ENCODE results near the gene CDH1.
A peak's percentile ranks its signal among the peaks of the same experiment; 100 is the strongest.
"Not testable (repeated sequence)": the region's sequence is repeated elsewhere in the genome, so short reads cannot be mapped to it uniquely, and the experiment has no call there.

The CDH1 gene

GRCh38 chr16:68764862-68765261, 27.8 kb downstream of the CDH1 start:
- DNase-seq, result no peak

- no peak for DNase-seq
These were observed 30.5 kb downstream of the CDH1 start for GRCh38 chr16:68767581-68767980.

GRCh38 chr16:68768175-68768574, 31.1 kb downstream of the CDH1 start:
- no peak for DNase-seq

GRCh38 chr16:68768771-68769170, 31.7 kb downstream of the CDH1 start:
- DNase-seq, result no peak

GRCh38 chr16:68770671-68771070, 33.6 kb downstream of the CDH1 start:
- DNase-seq, result no peak

GRCh38 chr16:68772030-68772681, 35.1 kb downstream of the CDH1 start:
- DNase-seq, result no peak

- DNase-seq, result no peak
These were observed 35.8 kb downstream of the CDH1 start for GRCh38 chr16:68772871-68773270.

GRCh38 chr16:68774982-68775634, 38.0 kb downstream of the CDH1 start:
- DNase-seq, result no peak

- DNase-seq, result no peak
These were observed 39.9 kb downstream of the CDH1 start for GRCh38 chr16:68776821-68777485.

DNA sequence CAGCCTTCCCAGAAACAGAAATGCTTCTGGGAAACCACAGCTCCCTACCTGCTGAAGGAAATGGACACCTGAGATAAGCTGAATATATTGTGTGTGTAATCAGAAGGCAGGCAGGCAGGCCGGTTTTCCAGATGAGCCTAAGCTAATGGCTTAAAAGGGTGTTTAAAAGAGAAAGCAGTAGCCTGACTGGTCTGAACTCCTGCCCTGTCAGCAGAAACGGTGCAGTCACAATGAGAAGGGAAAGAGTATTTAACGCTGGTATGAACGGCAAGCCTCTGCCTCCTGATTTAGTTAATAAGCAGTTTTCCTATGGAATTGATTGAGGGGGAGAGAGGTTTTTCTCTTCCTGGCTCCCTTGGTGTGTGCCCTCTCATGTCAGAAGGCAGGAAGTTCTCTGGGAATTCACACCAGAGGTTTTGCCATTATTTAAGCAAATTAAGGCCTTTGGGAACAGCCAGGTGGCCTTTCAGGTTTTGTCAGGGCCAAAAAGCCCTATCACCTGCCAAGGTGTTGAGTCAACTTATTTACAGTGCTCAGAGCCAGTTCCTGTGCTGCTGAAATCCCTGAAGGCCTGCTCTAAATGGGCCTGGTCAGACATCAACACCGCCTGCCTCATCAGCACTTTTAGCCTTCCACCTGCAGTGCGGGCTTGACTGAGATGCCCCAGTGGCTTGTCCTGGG, 41.6 kb downstream of the CDH1 start:
- peak; percentile 45 for DNase-seq

DNA sequence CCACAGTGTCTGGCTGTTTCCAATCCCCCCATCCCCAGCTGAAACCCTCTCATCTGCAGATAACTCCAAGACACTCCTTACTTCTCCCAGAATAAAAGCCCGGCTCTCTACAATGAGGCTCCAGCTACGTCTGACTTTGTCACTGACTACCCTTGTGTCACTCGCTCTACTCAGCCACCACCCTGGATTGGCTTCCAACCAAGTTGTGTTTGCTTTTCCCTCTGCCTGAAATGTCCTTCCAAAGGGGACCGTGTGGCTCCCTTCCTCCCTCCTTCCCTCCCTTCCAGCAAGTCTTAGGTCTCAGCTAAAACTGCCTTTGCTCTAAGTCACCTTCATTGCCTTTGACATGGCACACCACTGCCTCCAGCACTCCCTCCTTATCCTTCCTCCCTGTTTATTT, 42.8 kb downstream of the CDH1 start:
- no peak for DNase-seq

DNA sequence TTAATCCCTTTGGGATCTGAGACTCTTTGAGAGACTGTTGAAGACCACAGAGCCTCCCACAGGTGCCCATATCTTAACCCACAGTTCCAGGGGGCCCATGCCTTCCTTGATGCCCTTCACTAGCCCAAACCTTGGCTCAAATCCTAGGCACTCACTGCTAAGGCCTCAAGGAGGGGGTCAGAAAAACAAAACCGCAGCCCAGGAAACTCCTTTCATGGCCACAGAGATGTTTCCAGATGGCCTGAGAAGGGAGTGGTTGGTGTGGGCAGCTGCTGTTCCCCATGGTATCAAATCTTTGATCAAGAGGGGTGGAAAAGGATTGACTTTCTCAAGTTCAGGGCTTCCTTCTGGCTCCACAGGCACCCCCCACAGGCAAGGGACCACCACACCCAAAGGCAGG, 44.7 kb downstream of the CDH1 start:
- DNase-seq, result no peak

DNA sequence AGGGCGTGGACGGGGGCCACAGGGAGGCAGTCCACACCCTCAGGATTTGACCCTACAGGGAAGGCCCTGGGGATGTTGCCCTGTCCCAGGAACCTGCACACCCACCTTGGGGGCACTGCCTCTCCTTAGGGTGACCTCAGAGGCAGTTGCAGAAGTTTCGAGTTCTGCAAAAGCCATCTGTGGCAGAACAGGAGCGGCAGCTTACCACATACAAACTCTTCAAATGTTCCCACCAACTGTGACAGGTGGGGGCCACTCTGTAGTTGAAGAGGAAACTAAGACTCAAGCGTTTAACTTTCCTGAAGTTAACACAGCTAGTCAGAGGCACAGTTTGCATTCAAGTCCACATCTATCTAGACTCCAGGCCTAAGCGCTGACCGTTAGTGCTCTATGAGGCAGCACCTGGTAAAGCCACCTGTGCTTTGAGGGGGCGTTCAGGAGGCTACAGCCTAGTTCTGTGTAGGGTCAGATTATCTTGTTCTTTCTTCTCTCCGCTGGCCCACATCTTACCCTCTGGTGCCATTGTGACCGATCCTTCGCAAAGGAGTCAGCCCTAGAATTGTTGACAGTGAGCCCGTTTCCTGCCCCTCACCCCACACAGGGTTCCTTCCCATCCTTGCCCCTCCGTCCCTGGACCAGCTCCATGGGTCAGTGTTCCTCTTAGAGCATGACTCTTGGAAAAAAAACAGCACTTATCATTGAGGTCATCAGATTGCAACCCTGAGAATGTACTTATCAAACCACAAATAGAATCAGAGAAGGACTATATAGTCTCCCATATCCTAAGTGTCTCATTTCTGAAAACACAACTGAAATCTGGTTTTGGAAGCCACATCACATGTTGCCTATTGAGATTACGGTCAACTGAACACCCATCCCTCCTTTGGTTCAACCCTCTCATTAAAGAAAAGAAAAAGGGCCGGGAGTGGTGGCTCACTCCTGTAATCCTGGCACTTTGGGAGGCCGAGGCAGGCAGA, 45.4 kb downstream of the CDH1 start:
- DNase-seq, result no peak

DNA sequence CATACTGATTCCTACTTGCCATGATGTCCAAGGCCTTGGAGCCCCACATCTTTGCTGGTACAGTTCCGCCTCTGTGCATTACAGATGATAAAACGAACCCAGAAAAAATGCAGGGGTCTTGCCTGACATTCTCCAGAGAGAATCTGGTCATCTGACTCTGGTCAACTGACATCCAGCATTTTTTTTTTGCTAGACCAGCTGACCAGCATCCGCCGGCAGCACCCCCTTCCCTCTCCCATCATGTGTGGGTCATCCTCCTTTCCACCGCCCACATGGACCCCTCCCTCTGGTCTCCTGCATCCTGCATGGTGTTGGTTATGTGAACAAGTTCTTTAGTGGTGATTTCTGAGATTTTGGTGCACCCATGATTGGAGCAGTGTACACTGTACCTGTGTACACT, 47.1 kb downstream of the CDH1 start:
- DNase-seq, result no peak

DNA sequence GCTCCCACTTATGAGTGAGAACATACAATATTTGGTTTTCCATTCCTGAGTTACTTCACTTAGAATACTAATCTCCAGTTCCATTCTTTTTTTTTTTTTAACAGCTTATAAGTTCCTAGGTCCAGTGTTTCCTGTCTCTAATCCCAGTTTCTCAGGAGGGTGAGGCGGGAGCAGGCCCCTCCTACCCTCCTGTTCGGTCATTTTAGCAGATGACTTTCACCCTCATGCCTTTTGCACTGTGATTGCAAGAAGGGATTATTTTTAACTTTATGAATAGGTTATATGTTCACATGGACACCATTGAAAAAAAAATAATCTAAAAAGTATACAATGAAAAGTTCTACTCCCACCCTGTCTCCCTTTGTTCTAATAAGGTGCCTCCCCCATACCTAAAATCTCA, 47.6 kb downstream of the CDH1 start:
- no peak for DNase-seq

DNA sequence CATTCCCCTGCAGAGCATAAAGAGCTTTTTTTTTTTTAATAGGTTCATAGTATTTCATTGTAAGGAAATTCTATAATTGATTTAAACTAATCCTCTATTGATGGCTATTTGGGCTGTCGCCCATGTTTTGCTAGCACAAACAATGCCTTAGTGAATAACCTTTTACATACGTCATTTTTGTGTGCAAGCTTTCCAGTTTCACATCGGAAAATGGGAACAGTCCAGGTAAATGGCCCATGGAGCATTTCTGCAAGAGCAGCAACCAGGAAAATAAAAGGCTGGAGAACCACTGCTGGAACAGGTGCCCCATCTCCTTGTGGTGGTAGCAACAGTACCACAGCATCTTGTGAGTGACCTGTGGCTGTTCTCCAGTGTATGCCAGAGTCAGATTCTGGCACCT, 48.6 kb downstream of the CDH1 start:
- no peak for DNase-seq

DNA sequence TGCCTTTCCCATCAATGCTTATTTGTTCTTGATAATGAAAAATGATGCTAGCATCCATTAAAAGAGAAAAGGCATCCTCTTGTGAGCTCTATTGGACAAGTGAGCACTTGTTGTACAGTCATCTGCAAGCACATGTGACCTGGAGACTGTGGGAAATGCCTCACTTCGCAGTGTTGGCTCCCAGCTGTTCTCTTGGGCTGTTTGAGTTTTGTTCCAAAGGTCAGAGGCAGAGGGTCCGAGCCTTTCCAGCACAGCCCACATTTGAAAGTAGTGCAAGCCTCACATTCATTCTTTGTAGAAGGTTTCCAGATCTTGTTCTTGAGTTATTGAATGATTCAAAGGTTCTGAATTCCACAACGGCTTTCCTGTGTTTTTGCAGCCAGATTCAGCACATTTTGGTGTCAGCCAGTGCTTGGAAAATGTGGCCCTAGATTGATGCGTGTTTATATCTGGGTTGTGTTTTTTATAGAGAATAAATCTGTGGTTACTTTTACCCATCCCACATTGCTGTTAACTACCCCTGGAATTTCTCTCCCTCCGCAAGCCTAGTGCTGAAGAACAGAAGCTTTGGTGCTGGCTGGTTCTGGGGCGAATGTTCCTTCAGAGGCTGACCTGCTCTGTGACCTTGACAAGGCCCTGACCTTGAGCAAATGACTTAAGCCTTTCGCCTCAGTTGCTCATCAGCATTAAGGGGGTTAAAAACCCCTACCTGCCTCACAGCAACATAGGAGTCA, 49.8 kb downstream of the CDH1 start:
- peak; percentile 66 for DNase-seq

DNA sequence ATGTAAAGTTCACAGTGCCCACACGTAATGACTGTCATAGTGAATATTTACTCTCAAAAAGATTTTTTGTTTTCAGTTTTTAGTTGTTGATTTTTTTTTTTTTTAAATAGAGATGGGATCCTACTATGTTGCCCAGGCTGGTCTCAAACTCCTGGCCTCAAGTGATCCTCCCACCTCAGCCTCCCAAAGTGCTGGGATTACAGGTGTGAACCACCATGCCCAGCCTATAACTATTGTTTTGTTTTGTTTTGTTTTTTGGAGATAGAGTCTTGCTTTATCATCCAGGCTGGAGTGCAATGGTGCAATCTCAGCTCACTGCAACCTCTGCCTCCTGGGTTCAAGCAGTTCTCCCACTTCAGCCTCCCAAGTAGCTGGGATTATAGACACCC, 50.3 kb downstream of the CDH1 start:
- not testable (repeated sequence) for DNase-seq

- no peak for DNase-seq
These were observed 53.2 kb downstream of the CDH1 start for GRCh38 chr16:68790130-68790761.

DNA sequence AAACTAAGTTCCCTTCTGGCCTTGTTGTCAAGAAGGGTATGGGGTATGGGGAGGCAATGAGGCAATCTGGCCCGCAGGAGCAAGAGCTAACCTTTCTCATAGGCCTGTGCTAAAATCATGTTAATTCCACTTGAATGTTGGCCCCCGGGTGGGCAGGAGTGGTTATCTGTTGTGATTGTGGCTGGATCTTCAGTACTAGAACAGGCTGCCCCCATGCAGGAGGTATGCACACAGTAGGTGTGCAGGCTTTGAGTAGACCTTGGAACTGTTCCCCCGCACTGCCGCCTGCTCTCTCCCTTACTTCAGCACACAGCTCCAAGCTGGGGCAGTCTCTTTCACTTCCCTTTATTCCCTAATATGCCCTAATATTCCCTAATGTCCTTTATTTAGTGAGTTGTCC, 53.9 kb downstream of the CDH1 start:
- no peak for DNase-seq
